ENCODE data around the gene TNPO3. TPM values are rescaled to one million over a fixed set of nuclear protein-coding genes. Genes with fewer than 3 reads are reported as not detected.

The TNPO3 gene
- total RNA-seq, result 73.6 and 77.1 TPM in 2 replicates

DNA sequence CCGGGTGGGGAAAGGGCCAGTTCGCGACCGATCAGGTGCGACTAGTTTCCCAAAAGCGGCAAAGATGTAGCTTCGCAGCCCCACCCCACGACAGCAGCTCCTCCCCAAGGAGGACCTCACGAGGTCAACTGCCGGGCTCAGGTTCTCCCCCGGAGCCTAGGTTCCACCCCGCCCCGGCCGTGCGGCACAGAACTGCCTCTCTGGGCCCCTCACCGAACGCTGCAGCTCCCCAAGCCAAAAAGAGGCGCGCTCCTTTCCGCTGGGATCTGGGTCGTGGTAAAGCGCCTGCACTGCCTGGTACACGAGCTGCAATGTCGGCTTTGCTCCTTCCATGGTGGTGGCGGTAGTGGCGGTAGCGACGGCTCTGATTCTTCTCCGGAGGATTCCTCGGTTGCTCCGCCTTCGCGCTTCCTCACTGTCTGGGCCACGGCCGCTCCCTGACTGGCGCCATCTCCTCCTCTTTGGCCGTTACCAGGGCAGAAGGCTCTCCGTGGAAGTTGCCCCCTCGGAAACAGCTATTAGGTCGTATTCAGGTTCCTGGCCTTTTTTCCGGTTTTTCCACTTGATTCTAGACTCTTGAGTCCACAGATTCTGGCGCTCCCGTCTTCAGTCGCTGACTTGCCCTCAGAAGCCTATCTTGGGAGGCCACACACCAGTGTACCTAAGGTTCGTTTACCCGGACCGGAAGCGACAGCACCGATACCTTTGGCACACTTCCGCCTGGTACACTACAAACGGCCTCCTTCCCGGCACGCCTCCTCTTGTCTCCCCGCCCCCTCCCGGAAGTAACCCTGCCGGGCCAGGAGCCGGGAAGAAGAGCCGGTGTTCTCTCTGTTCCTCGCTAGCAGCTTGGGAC lies at the start of gene TNPO3:
TNPO3 (minus strand) TSS at position 674 of the 856 bp plus-strand sequence; CDS start at position 333, 341 bp downstream.

DNA sequence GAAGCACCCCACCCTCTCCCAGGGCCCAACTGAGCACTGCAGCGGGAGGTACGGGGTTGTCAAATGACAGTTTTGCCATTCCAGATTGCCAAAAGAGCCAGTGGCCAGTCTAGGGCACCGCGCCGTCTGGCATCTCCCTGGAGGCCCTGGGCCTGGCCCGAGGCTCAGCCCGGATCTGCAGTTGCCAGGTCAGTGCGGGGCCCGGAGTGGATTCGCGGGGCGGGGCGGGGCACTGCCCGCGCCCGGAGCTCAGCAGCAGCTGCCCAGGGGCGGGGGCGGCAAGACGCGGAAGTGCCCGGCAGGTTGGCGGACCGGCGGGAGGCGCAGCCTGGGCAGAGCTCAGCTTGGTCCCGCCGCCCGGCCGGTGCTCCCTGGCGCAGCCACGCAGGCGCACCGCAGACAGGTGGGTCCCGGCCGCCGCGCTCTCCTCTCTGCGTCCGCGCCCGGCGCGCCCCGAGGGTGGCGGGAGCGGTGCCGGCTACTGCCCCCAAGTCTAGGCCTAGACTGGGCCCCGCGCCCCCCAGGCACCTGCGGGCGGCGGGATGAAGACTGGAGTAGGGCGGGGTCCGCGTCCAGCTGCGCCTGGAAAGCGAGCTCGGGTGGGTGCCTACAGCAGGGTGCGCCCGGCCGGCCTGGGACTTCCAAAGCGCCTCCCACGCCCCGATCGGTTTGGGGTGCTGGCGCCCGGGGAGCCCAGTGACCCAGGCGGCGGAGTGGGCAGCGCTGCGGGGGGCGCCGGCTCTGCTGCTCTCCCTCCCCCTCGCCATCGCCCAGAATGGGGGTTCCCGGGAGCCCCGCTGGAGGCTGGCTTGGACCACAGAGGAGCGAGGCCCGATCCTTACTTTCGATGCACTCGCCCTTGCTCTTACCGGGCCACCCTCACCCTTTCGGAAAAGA lies 117.0 kb downstream of the TNPO3 start, which contains the start of gene IRF5:
IRF5 (plus strand) TSS at position 281 of the 897 bp plus-strand sequence. CDS start 4,155 bp downstream, outside the sequence.

DNA sequence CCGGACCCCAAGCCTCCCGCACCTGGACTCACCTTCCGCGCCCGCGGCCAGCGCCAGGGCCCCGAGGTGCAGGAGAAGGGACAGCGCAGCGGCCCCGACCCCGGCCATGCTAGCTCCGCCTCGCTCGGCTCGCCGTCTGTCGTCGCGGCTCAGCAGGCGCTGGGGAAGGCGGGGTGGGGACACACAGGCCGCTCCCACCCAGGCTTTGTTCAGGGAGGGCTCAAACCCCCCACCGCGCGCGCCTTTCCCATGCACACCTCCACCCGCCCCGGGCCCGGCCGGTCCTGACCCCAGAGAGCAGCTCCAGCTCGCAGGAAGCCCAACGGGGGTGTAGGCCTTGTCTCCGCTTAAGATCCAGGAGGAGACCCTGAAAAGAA lies 144.4 kb downstream of the TNPO3 start, which contains the start of gene KCP:
KCP (minus strand) TSS at position 141 of the 377 bp plus-strand sequence; CDS start at position 108, 33 bp downstream.

Other genes with a start within 250 kb of the TNPO3 start
- gene FLNC, start 224.7 kb downstream of the TNPO3 start, total RNA-seq, result 265 and 462 TPM in 2 replicates
- 85.5 and 156 TPM in 2 replicates for gene ATP6V1F, start 192.3 kb downstream of the TNPO3 start, total RNA-seq
- under 0.01 and 0.66 TPM in 2 replicates for gene KCP, start 144.4 kb downstream of the TNPO3 start, total RNA-seq
- gene IRF5, start 117.2 kb downstream of the TNPO3 start, total RNA-seq, result 0.83 TPM in 1 of 2 replicates, not detected in the other
- 0.15 and 0.17 TPM in 2 replicates for gene TSPAN33, start 89.6 kb upstream of the TNPO3 start, total RNA-seq
- gene SMO, start 133.5 kb upstream of the TNPO3 start, total RNA-seq, result 3.2 and 17.4 TPM in 2 replicates
- 14.7 and 14.9 TPM in 2 replicates for gene AHCYL2, start 169.9 kb upstream of the TNPO3 start, total RNA-seq